B cell (primary cell): Measurements from ENCODE around the gene OR9A2.

Experiments used
- CTCF ChIP-seq: fragments of 200-600 bp; IDR thresholded peaks from one replicate; pipeline ENCODE4 v1.8.0; 2022; ENCODE audit warnings: antibody characterized with exemption, mild to moderate bottlenecking
- EZH2 ChIP-seq: IDR thresholded peaks from 2 replicates; pipeline ENCODE4 v1.6.1; 2012; ENCODE audit warnings: borderline replicate concordance, low read depth, mild to moderate bottlenecking, moderate library complexity, low read length; ENCODE audit not compliant: insufficient read depth, poor library complexity, severe bottlenecking

- TF ChIP-seq CTCF: no peak
- no peak for TF ChIP-seq EZH2
Measured at GRCh38 chr7:143013893-143014292, 13.0 kb downstream of the OR9A2 start.
